Measurements from ENCODE around the gene SMPD2.

GRCh38 chr6:109434456-109434855 is 6.1 kb upstream of the SMPD2 start:
- no peak for TF ChIP-seq POLR2A (IDR thresholded peaks at IDR 0.05; ENCODE audit: low read length)
- TF ChIP-seq GATA1 (IDR thresholded peaks at IDR 0.05; ENCODE audit: low read depth, low read length): no peak
